22Rv1 (cell line): Measurements from ENCODE around the gene RPL23.

Experiments
- H3K27ac ChIP-seq: fragments of 450-650 bp; 2 replicates; pipeline ENCODE4 v1.5.1; 2017
- CTCF ChIP-seq: fragments of 450-650 bp; IDR thresholded peaks from 2 replicates; pipeline ENCODE4 v1.5.1; 2017; ENCODE audit warnings: mild to moderate bottlenecking
- ZFX ChIP-seq: fragments of 450-650 bp; IDR thresholded peaks from 2 replicates; pipeline ENCODE4 v1.6.1; 2017; ENCODE audit warnings: antibody characterized with exemption, borderline replicate concordance

The RPL23 gene

GRCh38 chr17:38857271-38857670 is 3.8 kb upstream of the RPL23 start:
- no peak overlapping the region for H3K27ac ChIP-seq
- TF ChIP-seq ZFX (no peak), CTCF (no peak)

- H3K27ac ChIP-seq, result 0 out of 2 replicates have a peak overlapping the region, but pooled peaks have one; percentile 88
Measured at GRCh38 chr17:38855101-38855714, 1.7 kb upstream of the RPL23 start.

- TF ChIP-seq ZFX (no peak), CTCF (no peak)
- H3K27ac ChIP-seq, result peak overlapping the region; percentile 88
Measured at GRCh38 chr17:38852771-38853291, 690 bp downstream of the RPL23 start.

GRCh38 chr17:38851434-38851833 is 2.1 kb downstream of the RPL23 start:
- no peak for TF ChIP-seq ZFX
- no peak for TF ChIP-seq CTCF
- H3K27ac ChIP-seq, result peak overlapping the region; percentile 88

- TF ChIP-seq CTCF, result no peak
- TF ChIP-seq ZFX, result no peak
- H3K27ac ChIP-seq, result peak overlapping the region; percentile 37
Measured at GRCh38 chr17:38850374-38850773, 3.1 kb downstream of the RPL23 start.

- TF ChIP-seq CTCF (no peak), ZFX (no peak)
Measured at GRCh38 chr17:38848939-38849605, 4.4 kb downstream of the RPL23 start.

GRCh38 chr17:38848557-38848891 is 5.0 kb downstream of the RPL23 start:
- peak overlapping the region; percentile 37 for H3K27ac ChIP-seq
- TF ChIP-seq ZFX (no peak), CTCF (no peak)

More at GRCh38 chr17:38848939-38849605, 4.4 kb downstream of the RPL23 start:
- peak overlapping the region; percentile 37 for H3K27ac ChIP-seq
